ENCODE measurements around the gene B9D1. TPM values are rescaled to one million over a fixed set of nuclear protein-coding genes. Genes with fewer than 3 reads are reported as not detected.

Gene B9D1
- total and polyA plus RNA-seq, 2 of the 13 experiments (the other 11 are each of a cell fraction or from before 2014, with no cell fraction given), result 27.7 to 31.1 TPM

GRCh38 chr17:19361944-19362276 is 613 bp downstream of the B9D1 start (continued):
- TF ChIP-seq ZNF17 (CRISPR knock-in tag; IDR thresholded peaks at IDR 0.05) (no peak), SSRP1 (CRISPR knock-in tag; IDR thresholded peaks at IDR 0.05) (no peak), NBN (conservative IDR thresholded peaks at IDR 0.05) (no peak), YY1 (IDR thresholded peaks at IDR 0.05; ENCODE audit: insufficient read depth, insufficient replicate concordance, low read depth, low read length) (peak; percentile 0), SAP130 (CRISPR knock-in tag; IDR thresholded peaks at IDR 0.05; ENCODE audit: low read depth) (no peak), ZNF530 (CRISPR knock-in tag; IDR thresholded peaks at IDR 0.05; ENCODE audit: low read depth) (no peak), MTA1 (CRISPR knock-in tag; IDR thresholded peaks at IDR 0.05; ENCODE audit: borderline replicate concordance) (no peak), SPEN (CRISPR knock-in tag; IDR thresholded peaks at IDR 0.05; ENCODE audit: low read depth) (no peak), ZFP90 (CRISPR knock-in tag; IDR thresholded peaks at IDR 0.05; ENCODE audit: borderline replicate concordance) (no peak), CENPX (CRISPR knock-in tag; IDR thresholded peaks at IDR 0.05) (no peak), AGO2 (optimal IDR thresholded peaks at IDR 0.05; ENCODE audit: low read depth, low read length) (no peak), ZNF563 (CRISPR knock-in tag; IDR thresholded peaks at IDR 0.05) (0 out of 2 replicates have a peak, but pooled peaks have one; percentile 34), AKAP8 (CRISPR knock-in tag; IDR thresholded peaks at IDR 0.05) (peak; percentile 7; the same call in 1 of the 2 replicates), NFE2L2 (IDR thresholded peaks at IDR 0.05; ENCODE audit: low read length) (no peak), PRMT3 (CRISPR knock-in tag; IDR thresholded peaks at IDR 0.05; ENCODE audit: borderline replicate concordance, low read depth) (no peak), ZNF672 (CRISPR knock-in tag; IDR thresholded peaks at IDR 0.05) (no peak), NR0B2 (CRISPR knock-in tag; IDR thresholded peaks at IDR 0.05) (0 out of 2 replicates have a peak, but pooled peaks have one; percentile 34), CBFB (CRISPR knock-in tag; IDR thresholded peaks at IDR 0.05) (no peak), HIVEP1 (CRISPR knock-in tag; IDR thresholded peaks at IDR 0.05) (peak; percentile 33; the same call in 1 of the 2 replicates), KDM6A (CRISPR knock-in tag; IDR thresholded peaks at IDR 0.05; ENCODE audit: low read depth) (no peak)
- TF ChIP-seq, protein P1, sequence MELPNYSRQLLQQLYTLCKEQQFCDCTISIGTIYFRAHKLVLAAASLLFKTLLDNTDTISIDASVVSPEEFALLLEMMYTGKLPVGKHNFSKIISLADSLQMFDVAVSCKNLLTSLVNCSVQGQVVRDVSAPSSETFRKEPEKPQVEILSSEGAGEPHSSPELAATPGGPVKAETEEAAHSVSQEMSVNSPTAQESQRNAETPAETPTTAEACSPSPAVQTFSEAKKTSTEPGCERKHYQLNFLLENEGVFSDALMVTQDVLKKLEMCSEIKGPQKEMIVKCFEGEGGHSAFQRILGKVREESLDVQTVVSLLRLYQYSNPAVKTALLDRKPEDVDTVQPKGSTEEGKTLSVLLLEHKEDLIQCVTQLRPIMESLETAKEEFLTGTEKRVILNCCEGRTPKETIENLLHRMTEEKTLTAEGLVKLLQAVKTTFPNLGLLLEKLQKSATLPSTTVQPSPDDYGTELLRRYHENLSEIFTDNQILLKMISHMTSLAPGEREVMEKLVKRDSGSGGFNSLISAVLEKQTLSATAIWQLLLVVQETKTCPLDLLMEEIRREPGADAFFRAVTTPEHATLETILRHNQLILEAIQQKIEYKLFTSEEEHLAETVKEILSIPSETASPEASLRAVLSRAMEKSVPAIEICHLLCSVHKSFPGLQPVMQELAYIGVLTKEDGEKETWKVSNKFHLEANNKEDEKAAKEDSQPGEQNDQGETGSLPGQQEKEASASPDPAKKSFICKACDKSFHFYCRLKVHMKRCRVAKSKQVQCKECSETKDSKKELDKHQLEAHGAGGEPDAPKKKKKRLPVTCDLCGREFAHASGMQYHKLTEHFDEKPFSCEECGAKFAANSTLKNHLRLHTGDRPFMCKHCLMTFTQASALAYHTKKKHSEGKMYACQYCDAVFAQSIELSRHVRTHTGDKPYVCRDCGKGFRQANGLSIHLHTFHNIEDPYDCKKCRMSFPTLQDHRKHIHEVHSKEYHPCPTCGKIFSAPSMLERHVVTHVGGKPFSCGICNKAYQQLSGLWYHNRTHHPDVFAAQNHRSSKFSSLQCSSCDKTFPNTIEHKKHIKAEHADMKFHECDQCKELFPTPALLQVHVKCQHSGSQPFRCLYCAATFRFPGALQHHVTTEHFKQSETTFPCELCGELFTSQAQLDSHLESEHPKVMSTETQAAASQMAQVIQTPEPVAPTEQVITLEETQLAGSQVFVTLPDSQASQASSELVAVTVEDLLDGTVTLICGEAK (IDR thresholded peaks at IDR 0.05), result no peak
- TF ChIP-seq, protein P1 (CRISPR knock-in tag; IDR thresholded peaks at IDR 0.05), result no peak
- TF ChIP-seq, protein P2, sequence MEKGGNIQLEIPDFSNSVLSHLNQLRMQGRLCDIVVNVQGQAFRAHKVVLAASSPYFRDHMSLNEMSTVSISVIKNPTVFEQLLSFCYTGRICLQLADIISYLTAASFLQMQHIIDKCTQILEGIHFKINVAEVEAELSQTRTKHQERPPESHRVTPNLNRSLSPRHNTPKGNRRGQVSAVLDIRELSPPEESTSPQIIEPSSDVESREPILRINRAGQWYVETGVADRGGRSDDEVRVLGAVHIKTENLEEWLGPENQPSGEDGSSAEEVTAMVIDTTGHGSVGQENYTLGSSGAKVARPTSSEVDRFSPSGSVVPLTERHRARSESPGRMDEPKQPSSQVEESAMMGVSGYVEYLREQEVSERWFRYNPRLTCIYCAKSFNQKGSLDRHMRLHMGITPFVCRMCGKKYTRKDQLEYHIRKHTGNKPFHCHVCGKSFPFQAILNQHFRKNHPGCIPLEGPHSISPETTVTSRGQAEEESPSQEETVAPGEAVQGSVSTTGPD (CRISPR knock-in tag; IDR thresholded peaks at IDR 0.05), result no peak
